Activated CD4-positive, CD25-positive, alpha-beta regulatory T cell treated with anti-CD3 and anti-CD28 coated beads, Interleukin-2, amount 50 U/mL, for 24 hours (primary cell): ENCODE results near the gene CREB3L2.

ENCODE experiments used
- ATAC-seq, 2 donors: fragments of 150-1000 bp; cut with Tn5 transposase; one replicate each; pipeline ENCODE4 v1.10.0; 2021; ENCODE audit warnings: mild to moderate bottlenecking in 1 of 2, moderate library complexity in 1 of 2

Gene CREB3L2

DNA sequence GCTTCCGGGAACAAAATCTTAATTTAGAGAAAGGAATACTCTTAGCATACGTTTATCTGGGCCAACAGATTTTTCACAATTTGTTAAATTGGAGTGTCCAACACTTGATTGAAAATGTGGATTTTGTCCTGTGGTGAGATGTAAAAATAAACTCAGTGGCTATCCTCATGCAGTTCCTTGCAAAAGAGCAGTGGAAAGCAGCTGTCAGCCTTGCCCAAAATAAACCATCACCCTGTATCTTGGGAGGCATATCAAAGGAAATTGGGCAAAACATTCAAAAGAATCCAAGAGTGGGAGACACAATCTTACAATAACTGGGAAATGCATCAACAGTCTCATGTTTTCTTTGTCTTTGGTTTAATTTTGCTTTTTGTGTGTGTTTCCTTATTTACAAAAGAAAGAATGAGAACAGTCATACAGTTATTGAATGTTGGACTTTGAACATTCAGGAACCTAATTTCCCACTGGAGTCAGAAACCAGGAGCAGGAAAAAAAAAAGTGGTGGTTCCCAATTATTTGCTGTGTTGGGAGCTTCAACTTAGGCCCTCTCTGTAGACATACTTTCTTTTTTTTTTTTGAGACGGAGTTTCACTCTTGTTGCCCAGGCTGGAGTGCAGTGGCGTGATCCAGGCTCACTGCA, 110.8 kb downstream of the CREB3L2 start:
- ATAC-seq = no peak

- ATAC-seq = no peak
These were observed 111.4 kb downstream of the CREB3L2 start for GRCh38 chr7:137890449-137890921.

DNA sequence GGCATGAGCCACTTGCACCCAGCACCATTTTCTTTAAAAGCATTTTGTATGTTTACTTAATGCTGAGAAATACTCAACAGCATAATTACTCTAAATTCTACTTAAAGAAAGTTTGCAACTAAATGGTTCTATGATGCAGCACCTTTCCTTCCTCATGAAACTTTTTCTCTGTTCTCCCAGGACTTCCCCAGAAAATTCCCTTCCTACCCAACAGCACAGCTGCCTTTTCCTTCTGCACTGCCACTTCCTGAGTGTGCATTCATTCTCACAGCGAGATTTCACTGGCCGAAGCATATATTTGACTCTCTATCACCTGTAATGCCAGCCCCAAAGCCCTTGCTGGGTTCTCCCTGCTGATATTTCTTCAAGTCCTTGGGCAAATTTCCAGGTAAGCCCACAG, 113.6 kb downstream of the CREB3L2 start:
- ATAC-seq = no peak

DNA sequence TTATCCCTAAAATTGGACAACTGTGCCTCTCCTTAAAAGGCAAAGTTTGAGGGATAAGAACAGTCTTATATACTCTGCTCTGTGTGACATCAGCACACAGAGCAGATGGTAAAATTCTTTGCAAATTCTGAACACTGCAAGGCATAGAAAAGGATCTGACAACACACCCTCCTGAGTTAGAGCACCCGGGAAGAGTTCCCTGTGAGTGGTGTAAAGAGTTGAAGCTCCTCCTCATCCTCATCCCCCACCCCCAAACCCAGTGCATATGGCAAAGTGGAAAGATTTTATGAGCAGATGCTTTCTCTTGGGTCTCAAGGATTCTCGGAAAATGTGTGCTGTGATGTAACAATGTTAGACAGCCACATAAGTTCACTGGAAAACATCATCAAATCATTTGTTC, 115.1 kb downstream of the CREB3L2 start:
- no peak for ATAC-seq

DNA sequence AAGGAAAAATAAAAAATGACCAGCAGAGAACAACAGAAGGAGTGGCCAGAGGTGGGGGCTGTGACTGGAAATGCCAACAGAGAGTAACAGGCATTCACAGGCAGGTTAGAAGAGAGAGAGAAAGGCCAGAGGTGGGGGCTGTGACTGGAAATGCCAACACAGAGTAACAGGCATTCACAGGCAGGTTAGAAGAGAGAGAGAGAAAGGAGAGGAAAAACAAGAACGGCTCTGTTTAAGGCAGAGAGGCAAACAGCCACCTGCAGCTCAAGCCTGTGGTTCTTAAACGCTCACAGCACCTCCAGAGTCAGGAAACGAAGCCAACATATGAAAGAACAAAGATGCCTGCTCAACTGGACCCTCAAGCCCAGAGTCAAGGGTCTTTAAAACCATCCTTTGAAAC, 115.6 kb downstream of the CREB3L2 start:
- no peak for ATAC-seq

- no peak for ATAC-seq
These were observed 116.2 kb downstream of the CREB3L2 start for GRCh38 chr7:137885678-137886077.

DNA sequence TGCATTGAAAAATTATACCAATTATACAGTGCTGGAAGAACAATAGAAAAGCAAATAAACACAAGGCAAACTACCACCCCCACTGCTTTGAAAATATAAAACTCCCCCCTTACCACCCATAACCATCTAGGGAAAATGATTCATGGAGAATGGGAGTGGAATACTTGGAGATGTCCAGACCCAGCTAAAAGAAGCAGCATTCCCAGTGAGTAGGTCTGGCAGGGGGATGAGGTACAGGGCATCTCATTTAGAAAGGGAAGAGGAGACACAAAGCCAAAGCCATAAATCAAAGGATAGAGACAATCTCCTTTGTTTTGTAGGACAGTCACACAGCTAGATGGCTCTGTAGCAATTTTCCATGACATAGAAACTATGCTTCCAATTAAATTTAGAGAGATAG, 119.1 kb downstream of the CREB3L2 start:
- ATAC-seq = no peak

DNA sequence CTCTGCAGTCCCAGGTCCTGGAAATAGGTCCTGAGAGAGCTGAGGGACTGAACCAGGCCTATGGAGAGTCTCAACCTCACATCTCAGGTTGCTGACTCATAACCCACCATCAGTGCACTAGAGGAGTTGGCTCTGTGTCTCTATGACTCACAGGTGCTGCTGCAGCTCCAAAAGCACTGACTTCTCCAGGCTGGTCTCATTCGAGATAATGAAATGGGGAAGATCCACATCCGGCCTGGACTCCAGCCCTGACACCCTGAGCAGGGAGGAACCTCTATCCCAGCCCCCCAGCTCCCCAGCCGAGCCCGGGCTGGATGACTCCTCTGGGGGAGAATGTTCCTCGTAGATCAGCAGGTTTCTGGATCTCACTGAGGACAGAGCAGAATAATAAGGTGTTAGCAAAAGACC, 119.6 kb downstream of the CREB3L2 start:
- ATAC-seq = peak; percentile 86 to 94

DNA sequence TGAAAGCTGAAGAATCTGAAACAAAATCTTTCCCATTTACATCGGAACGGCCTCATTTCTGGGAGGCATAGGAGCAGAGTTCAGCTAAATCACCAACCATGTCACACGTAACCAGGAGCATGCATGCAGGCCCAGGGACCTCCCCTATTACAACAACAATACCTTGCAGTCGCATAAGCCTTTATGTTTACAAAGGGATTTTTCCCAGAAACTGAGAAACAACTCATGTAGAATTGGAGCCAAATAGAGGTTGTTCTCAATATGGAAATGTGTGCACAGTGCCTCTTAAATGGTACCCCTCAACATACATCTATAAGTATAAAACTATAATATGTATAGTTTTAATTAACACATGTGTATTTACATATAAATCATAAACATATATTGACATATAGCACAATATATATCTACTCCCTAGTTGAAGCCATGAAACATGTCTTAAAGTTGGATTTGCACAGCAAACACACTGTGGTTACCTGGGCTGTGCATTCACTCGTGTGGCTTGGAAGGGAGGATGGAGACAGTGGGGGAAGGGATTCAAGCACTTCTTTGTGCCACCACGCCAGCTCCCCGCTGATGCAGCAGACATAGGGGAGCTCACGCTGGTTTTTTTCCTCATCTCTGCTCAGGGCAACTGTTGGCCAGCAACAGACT, 120.2 kb downstream of the CREB3L2 start:
- no peak for ATAC-seq

DNA sequence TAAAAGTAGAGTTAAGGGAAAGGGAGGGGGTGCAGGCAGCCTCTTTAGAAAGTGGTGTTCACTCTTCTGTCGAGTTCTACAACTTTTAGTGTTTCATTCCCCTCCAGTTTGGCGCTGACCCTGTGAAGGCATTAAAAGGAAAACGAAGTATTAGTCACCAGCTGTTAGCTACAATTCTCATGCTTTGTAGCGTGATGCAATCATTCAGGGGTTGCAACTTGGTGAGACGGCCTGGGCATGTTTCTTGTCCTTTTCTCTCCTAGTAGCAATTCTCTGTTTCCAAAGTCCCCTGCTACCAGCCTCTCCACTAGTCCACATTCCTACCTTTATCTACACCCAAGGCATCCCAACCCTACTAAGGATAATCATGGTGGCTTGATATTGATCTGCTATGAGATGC, 121.5 kb downstream of the CREB3L2 start:
- no peak for ATAC-seq

DNA sequence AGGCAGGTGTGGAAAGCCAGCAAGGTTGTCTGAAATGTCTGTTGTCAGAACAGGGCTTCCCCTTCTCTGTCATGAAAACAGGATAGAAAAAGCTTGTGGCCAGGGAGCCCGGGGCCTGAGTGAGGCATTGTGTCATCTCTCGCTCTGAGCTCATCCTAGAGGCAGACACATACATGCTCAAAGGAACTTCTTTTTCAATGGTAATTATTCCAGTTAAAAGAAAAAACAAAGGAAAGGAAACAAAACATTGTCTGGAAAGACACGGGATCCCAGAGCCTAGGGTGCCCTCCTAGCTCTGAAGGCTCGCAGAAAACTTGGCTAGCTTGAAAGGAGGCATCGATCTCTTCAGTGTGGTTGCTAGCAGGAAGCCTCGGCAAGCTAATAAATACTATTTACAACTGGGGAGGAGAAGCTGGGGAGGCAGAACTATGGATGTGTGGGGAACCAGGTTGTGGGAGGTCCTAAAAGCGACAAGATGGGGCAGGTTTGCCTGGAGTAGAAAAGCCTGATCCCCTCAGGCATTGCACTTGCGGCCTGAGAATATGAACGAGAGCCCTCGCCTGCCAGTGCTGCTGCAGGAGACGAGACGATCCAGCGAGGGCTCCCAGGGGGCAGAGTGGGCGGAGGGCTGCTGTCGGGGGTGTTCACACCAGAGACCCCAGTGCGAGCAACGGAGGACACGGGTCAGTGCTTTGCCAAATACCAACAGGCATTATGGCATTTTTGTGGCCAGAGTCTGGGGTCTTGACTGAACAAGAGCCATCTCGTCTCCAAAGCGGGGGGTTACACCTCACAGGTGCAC, 122.3 kb downstream of the CREB3L2 start:
- ATAC-seq = no peak

- ATAC-seq = no peak
These were observed 123.4 kb downstream of the CREB3L2 start for GRCh38 chr7:137878333-137878961.

- no peak for ATAC-seq
These were observed 124.7 kb downstream of the CREB3L2 start for GRCh38 chr7:137877027-137877675.

GRCh38 chr7:137875746-137876145, 126.1 kb downstream of the CREB3L2 start:
- ATAC-seq = no peak

- ATAC-seq = peak in 1 of 2 donors; percentile 41
These were observed 127.7 kb downstream of the CREB3L2 start for GRCh38 chr7:137873979-137874777.

DNA sequence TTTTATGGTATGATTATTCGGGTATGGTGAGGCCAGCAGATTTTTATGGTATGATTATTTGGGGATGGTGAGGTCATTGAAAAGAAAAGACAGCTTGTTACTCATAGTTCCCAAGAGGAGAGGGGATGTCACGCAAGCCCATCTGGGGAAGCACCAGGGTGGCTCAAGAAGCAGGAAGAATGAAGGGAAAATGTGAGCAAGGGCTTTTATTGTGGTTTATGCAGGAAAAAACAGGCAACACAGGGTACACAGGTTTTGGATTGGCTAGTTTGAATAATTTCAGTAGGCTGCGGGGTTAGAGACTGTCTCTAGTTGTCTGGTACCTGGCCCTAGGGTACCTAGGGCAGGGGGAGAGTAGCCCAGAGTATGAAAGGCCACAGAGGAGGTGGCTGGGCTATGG, 128.4 kb downstream of the CREB3L2 start:
- peak; percentile 20 to 44 for ATAC-seq

DNA sequence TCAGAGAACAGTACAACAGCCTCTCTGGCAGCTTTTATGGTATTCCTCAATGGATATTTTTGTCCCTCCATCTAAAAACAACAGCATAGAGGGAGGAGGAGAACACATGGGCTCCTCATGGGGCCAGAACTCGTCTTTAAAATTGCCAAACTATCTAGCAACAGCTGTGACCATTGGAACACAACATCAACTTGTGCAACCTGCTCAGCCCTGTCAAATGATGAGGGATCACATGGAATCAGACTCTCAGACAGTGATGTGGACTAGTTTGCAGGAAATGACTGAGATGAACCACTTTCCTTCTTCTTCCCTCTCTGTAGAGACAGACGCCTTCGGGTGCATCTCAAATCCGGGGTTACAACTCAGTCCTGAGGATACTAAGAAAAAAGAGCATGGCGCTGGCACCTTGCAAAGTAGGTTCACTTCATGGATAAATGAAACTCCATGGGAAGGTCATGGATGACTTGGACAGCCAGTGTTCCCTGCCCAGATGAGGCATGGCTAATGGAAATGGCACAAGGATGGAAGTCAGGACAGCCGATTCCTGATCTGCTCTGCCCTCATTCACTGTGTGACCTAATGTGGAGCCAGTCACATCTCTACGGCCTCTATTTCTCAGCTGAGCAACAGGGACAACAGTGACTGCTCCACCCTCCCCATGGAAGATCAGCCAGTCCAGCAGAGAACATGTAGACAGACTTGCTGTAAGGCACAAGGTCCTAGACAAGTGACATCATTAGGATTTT, 130.5 kb downstream of the CREB3L2 start:
- ATAC-seq = no peak

- ATAC-seq = no peak
These were observed 131.2 kb downstream of the CREB3L2 start for GRCh38 chr7:137870684-137871083.

DNA sequence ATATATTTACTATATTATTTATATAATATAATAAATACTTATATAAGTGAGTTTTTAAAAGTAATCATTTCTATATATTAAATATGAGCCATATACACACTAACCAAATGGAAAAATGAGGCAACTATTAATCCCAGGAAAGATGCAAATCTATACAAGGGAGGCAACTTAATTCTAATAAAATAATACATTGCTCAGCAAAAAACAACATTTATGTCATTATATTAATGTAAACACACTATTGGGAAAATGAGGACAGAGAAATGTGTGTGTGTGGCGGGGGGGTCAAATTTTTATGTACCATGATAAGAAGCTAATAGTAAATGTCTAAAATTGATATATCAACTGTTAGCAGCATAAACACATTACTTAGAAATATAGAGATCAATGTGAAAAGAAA, 131.8 kb downstream of the CREB3L2 start:
- ATAC-seq = no peak

DNA sequence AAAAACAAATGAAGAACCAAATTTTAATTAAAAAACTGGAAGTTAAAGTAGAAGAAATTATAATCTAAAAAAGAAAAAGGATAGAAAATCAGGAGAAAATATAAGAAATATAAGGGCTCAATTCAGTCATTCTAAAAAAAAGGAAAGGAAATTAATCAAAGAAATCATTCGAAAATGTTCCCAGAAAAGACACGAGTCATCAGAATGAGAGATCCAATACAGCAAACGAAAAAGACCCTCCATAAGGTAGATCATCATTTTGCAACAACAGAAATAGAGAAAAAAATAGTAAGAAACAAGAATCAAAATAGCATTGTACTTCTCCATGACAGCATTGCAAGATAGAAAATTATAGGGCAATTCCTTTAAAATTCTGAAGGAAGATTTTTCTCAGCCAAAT, 132.6 kb downstream of the CREB3L2 start:
- no peak for ATAC-seq

GRCh38 chr7:137867289-137867688, 134.6 kb downstream of the CREB3L2 start:
- ATAC-seq = no peak
